Esophagus muscularis mucosa (tissue), 4 donors: ENCODE results near the gene DEPP1.

Experiments
- EP300 ChIP-seq: sonication (generic); formaldehyde crosslinking; IDR thresholded peaks from one replicate; pipeline ENCODE4 v1.6.1; 2017; ENCODE audit warnings: antibody characterized with exemption
- POLR2A ChIP-seq: fragments of 450-650 bp; IDR thresholded peaks from one replicate; pipeline ENCODE4 v1.6.1; 2017; ENCODE audit warnings: antibody characterized with exemption, moderate library complexity, mild to moderate bottlenecking, low read depth
- POLR2AphosphoS5 ChIP-seq, 2 donors: sonication (generic); formaldehyde crosslinking; IDR thresholded peaks; one replicate each; pipeline ENCODE4 v1.6.1; 2017; ENCODE audit warnings: antibody characterized with exemption in 2 of 2
- TF ChIP-seq, protein P1 (sequence below), 3 experiments: fragments of 200-600 bp in 2 of 3; fragments of 450-650 bp in 1 of 3; sonication (generic) in 2 of 3; IDR thresholded peaks; one replicate each; pipeline ENCODE4 v1.5.1; 2017 to 2019; ENCODE audit warnings: antibody characterized with exemption in 3 of 3, mild to moderate bottlenecking in 2 of 3, moderate library complexity in 1 of 3

DNA sequence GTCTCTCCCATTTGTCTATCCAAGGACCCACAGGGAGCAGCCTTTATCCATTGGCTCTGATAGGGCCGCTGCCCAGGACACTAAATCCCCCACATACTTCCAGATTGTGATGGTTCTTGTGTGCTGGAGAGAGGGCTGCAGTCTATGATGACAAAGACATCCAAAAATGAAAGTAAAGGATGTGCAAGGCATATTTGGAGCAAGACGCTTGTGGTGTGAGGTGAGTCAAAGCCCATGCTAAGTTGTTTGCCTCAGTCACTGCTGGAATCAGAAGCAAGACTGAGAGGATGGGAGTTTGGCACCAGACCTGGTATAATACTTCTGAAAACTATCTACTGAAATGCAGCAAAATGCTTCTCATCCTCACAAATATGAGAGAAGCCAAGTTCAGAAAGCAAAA lies 44.8 kb upstream of the DEPP1 start:
- TF ChIP-seq, protein P1, sequence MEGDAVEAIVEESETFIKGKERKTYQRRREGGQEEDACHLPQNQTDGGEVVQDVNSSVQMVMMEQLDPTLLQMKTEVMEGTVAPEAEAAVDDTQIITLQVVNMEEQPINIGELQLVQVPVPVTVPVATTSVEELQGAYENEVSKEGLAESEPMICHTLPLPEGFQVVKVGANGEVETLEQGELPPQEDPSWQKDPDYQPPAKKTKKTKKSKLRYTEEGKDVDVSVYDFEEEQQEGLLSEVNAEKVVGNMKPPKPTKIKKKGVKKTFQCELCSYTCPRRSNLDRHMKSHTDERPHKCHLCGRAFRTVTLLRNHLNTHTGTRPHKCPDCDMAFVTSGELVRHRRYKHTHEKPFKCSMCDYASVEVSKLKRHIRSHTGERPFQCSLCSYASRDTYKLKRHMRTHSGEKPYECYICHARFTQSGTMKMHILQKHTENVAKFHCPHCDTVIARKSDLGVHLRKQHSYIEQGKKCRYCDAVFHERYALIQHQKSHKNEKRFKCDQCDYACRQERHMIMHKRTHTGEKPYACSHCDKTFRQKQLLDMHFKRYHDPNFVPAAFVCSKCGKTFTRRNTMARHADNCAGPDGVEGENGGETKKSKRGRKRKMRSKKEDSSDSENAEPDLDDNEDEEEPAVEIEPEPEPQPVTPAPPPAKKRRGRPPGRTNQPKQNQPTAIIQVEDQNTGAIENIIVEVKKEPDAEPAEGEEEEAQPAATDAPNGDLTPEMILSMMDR (IDR thresholded peaks at IDR 0.05): no peak
- TF ChIP-seq POLR2A (no peak), EP300 (no peak), POLR2AphosphoS5 (IDR thresholded peaks at IDR 0.05) (no peak)
